ENCODE data around the gene ARL5B. TPM values are rescaled to one million over a fixed set of nuclear protein-coding genes. Genes with fewer than 3 reads are reported as not detected.
"Not testable (repeated sequence)": the region's sequence is repeated elsewhere in the genome, so short reads cannot be mapped to it uniquely, and the experiment has no call there.

ARL5B gene, protein sequence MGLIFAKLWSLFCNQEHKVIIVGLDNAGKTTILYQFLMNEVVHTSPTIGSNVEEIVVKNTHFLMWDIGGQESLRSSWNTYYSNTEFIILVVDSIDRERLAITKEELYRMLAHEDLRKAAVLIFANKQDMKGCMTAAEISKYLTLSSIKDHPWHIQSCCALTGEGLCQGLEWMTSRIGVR
- 91.7 TPM for total RNA-seq

DNA sequence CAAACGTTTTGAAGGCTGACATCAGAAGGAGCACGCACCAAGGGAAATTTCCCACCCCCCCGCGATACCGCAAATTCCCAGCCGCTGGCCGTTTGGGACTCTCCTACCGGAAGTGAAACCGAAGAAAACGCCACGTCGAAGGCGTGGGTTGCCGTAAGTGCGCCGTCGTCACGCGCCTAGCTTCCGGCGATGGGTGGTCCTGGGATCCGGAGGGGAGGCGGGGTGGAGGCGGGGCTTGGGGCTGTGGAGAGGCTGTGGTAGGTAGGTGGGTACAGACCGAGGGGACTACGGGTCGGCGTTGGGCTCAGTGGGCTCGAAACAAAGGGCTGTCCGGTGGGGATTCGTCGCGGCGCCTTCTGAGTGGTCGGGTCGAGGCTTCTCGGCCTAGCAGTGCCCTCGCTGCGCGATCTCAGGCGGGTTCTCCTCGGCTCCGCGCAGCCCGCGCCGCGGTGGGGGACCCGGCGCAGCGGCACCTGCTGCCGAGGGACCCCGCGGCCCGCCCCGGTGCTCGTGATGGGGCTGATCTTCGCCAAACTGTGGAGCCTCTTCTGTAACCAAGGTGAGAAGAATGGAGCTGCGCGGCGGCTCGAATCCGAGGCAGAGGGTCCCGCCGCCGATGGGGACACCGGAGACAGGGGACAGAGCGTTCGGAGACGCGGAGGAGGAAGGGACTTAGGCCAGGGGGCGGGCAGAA is at the start of gene ARL5B:
TSS of gene ARL5B (plus strand) at position 307 of the 694 bp plus-strand sequence. CDS start at position 514, 207 bp downstream.
- DNase-seq = peak; percentile 95

DNA sequence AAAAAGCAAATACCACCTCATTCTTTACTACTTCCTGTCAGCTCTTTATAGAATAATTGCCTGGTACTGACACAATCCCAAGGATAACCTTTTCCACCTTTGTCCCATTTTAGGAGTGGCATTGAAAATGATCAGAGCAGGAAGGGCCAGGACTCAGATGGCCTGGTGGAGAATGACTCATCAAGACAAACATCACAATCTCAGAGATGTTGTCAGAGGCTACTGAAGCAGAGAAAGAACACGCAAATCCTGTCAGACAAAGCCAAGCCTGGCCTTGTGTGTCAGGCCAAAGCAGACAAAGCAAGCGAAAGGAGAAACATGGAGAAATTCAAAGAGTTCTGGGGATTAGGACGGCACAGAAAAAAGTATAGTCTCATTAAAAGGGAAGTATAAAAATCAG is 48.7 kb upstream of the ARL5B start:
- DNase-seq = no peak

DNA sequence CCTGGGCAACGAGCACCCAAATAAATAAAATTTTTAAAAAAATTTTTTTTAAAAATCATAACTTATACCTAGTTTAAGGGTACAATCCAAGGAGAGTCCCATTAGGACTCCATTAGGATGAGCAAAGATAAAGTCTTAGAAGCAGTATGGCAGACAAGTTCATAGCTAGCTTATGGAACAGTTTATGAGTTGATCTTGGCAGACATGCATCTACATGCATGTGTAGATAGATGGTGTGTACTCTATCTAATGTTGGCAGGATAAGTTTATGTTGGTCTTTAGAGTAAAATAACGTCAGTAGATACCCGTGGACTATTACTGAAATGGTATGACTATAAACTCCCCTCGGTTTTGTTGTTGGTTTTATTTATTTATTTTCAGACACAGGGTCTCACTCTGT is 48.1 kb upstream of the ARL5B start:
- no peak for DNase-seq

DNA sequence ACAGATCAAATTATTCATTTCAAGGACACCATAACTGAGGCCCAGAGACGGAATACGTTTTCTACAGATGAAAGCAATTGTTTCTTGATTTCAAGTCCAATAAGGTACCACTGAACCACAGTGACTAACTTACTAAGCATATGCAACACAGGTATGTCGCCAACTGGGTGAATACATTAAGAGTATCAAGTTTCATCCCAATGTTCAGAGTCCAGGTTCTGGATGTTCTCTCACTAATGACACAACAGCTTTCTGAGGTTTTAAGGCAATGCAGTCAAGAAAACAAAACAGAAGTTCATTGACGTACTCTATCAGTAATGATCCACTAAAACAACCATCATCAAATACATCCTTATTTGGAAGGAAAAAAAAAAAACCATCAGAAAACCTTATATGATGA is 43.6 kb upstream of the ARL5B start:
- no peak for DNase-seq

DNA sequence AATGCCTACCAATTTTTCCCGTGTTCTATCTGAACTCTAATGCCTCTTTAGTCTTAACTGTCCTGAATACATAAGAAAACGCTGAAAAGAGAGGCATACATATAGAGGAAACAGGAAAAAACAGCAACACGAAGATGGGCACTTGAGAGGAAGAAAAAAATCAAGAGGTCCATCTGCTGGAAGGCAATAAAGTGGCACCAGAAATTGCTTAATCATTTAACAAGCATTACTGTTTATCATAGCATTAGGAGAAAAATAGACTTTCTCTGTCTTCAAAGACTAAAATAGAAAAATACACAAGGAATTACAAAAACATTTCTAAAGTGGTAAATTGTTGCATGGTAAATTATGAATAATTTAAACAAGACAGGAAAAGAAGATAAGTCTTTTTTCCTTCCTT is 42.9 kb upstream of the ARL5B start:
- no peak for DNase-seq

DNA sequence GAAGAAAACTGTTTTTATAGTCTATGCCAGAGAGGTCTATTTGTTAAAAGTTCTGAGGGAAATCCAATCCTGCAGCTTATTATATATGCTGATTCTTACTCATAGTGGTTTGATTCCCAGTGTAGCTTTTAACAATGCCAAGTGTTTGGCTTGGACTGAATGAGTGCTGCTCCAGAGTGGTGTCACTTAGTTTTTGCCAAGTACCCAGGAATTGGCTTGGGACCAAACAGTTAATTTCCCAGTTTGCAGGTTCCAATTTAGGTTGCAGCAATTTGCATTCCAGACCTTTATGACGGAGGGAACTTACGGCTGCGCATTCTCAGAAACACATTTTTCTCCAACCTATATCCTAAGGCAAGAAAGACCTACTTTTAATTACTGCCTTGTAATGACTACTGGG is 40.2 kb upstream of the ARL5B start:
- no peak for DNase-seq

DNA sequence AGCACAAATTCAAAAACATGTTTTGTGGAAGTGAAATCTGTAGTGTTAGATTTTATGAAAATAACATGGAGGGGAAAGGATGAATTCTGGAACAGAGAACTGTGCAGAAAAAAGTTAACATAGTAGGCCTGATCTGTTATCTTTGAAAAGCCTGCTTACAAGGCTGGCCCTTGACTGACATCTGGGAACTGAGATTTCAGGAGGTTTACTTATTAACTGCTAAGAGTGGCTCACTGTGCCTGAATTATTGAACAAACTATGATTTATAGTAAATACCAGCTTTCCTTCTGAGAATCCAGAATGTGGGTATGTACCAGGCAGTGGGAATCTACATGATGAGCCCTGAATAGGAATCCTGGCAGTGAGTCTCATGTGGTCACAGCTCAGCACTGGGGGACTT is 38.4 kb upstream of the ARL5B start:
- no peak for DNase-seq

DNA sequence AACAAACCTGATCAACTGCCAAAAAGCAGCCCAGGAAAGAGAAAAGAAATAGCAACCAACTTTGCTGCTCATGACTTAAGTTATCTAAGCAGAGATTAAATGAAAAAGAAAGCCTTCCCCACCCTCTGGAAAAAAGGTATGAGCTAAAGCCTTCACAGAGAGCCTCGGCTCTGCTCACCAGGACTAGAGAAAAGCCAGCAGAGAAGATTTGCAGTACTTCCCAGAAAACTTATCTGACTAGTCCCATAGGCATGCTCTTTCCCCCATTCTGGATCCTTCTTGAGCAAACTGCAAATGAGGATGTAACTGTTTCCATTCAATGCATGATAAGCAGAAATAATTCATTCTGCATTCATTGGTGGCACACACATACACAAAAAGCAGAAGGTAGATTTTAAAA is 35.6 kb upstream of the ARL5B start:
- DNase-seq = not testable (repeated sequence)

DNA sequence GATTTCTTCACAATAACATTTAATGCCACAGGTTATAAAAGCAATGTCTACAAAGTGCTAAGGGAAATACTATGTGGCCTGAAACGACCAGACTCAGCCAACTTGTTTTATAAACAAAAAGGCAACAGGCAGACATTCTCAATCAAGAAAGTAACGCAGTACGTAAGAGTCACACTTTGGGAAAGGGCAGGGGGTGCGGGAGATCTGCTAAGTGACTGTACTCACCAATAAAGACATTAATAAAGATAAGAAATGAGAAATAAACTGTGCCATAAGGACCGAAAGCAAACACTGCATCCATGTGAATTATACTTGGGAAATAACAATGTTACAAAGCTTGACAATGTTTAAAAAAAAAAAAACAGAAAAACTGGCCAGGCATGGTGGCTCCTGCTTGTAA is 33.3 kb upstream of the ARL5B start:
- no peak for DNase-seq

DNA sequence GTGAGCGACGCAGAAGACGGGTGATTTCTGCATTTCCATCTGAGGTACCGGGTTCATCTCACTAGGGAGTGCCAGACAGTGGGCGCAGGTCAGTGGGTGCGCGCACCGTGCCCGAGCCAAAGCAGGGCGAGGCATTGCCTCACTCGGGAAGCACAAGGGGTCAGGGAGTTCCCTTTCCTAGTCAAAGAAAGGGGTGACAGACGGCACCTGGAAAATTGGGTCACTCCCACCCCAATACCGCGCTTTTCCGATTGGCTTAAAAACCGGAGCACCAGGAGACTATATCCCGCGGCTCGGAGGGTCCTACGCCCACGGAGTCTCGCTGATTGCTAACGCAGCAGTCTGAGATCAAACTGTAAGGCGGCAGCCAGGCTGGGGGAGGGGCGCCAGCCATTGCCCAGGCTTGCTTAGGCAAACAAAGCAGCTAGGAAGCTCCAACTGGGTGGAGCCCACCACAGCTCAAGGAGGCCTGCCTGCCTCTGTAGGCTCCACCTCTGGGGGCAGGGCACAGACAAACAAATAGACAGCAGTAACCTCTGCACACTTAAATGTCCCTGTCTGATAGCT is 31.7 kb upstream of the ARL5B start:
- DNase-seq = not testable (repeated sequence)

DNA sequence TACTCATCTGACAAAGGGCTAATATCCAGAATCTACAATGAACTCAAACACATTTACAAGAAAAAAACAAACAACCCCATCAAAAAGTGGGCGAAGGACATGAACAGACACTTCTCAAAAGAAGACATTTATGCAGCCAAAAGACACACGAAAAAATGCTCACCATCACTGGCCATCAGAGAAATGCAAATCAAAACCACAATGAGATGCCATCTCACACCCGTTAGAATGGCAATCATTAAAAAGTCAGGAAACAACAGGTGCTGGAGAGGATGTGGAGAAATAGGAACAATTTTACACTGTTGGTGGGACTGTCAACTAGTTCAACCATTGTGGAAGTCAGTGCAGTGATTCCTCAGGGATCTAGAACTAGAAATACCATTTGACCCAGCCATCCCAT is 26.7 kb upstream of the ARL5B start:
- DNase-seq = not testable (repeated sequence)

DNA sequence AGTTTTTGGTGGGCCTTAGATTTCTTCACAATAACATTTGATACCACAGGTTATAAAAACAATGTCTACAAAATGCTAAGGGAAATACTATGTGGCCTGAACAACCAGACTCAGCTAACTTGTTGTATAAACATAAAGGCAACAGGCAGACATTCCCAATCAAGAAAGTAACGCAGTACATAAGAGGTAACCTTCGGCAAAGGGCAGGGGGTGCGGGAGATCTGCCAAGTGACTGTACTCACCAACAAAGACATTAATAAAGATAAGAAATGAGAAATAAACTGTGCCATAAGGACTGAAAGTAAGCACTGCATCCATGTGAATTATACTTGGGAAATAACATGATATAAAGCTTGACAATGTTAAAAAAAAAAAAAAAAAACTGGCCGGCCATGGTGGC is 23.2 kb upstream of the ARL5B start:
- DNase-seq = no peak

DNA sequence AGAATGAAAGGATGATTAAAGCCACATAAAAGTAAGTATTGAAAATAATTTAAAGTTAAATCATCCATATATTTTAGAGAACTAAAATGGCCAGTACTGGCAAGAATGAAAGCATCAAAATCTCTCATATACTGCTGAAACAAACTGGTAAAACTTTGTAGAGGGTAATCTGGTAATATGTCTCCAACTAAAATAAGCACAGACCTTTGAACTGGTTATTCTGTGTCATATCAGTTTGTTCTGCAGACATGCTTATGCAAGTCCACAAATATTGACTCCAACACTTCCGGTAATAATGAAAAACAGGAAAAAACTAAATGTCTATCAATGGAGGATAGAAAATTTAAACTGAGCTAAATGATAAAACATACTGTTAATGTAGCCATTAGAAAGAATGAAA is 21.8 kb upstream of the ARL5B start:
- DNase-seq = not testable (repeated sequence)

DNA sequence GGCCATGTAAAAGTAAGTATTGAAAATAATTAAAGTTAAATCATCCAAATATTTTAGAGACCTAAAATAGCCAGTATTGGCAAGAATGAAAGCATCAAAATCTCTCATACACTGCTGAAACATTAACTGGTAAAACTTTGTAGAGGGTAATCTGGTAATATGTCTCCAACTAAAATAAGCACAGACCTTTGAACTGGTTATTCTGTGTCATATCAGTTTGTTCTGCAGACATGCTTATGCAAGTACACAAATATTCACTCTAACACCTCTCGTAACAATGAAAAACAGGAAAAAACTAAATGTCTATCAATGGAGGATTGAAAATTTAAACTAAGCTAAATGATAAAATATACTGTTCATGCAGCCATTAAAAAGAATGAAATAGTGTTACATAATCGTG is 19.5 kb upstream of the ARL5B start:
- not testable (repeated sequence) for DNase-seq

DNA sequence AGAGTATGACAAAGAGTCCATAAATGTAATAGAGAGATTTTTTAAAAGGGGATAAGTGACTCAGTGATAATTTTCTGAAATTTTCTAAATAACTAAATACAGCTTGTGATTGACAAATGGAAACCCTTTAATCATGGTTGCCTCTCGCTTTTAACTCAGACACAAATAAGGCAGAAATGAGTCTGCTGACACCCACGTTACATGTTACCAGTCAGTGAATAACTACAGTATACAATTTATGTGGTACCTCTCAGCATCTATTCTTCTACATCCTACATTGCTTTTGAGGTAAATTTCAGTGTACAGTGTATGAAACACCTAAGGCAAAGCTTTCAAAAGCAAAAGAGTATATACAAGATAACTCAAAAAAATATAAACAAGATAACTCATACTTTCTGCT is 12.1 kb upstream of the ARL5B start:
- no peak for DNase-seq

DNA sequence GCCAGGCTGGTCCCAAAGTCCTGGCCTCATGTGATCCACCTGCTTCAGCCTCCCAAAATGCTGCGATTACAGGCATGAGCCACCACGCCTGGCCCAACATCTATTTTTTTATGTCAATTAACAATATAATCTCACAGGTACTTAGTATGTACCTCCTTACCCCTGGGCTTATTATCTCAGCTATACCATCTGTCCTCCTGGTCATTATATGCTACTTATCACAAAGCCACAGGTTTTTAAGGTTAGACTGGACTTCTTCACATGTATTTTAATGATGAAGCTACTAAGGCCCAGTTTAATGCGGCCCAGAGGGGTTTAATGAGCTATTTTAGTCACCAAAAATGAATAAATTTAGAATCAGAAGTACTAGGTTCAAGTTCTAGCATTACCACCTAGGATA is 11.3 kb upstream of the ARL5B start:
- no peak for DNase-seq

DNA sequence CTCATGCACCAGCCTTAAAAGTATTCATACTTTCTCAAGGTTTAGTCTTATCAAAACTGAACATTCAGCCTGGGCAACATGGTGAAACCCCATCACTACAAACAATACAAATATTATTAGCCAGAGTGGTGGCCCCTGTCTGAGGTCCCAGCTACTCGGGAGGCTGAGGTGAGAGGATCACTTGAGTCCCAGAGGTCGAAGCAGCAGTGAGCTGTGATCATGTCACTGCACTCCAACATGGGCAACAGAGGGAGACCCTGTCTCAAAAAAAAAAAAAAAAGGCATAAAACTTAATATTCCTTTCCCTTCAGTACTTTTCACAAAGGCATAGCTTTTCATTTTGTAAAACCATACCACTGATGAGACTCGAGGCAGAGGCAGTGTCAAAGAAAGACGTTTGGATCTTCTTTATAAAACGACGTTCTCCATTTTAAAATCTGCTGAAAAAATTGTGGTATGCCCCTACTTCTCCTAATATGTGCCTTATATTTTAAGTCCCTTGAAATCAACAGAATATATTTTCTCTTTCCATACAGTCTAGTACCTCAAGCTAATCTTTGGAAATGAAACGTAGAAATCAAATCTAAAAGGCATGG is 9.8 kb upstream of the ARL5B start:
- no peak for DNase-seq

DNA sequence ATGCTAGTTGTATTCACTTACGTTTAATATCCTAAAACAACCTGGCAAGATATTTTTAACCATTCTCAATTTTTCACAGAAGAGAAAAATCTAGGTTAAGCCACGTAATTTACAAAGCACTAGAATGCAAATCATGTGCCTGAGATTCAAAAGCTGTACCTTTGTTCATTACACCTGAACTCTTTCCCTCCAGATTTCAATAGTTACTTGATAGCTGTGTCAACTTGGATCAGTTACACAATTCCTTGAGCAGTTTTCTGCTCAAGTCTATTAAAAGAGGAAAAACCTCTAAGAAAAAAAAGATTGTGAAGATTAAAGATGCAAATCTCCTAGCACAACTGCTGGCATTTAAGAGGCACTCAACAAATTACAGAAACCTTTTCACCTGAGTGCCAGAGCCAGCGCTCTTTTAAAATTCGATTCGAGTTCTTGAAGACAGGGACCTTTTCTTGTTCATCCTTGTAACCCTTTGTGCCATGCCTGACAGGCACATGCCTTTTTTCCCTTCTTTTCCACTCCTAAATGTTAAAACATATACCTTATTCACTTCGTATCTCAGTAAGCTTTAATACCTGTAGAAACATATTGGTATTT is 8.7 kb upstream of the ARL5B start:
- DNase-seq = no peak

DNA sequence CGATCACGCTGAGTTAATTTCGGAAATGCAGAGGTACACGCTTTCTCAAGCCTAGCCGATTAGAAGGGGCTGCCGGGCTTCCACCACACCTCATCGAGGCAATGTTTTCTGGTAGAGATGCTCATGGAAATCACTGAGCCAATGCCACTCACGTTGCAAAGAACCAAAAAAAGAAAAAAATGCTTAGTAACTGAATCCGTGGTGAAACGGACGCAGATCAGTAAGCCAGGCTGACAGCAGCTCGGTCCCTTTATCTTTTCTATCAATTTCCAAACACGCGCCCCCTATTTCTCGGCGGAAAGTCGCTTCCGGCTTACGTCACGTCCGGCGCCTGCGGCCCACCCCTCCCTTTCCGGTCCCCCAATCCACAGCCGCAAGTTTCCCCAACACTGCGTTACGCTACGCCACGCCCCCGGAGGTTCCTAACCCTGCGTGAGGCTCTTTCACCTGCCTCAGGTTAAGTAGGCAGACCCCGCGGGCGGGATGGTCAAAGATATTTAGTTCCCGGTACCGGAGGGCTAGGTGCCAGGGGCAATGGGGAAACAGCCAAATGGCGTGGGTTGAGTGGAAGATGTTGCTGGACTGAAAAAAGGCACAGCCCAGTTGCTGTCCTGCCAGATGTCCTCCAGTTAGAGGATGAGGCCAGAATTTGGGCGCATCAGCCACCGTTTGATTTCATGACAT is 7.8 kb upstream of the ARL5B start, which contains the start of gene NSUN6:
TSS of gene NSUN6 (minus strand) at position 264 of the 684 bp plus-strand sequence. CDS start 384 bp downstream, outside the sequence.
- peak; percentile 82 for DNase-seq

DNA sequence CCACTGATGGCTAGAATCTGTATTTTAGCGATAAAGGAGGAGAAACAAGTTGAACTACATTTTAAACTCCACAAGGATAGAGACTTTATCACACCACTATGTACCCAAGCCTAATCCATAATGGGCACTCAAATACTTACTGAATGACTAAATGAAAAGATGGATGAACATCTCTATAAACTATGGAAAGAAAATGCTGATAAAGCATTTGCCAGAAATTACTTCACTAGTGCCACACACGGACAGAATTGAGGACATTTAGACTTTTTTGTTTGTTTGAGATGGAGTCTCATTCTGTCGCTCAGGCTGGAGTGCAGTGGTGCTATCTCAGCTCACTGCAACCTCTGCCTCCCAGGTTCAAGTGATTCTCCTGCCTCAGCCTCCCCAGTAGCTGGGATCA is 6.1 kb upstream of the ARL5B start:
- DNase-seq = no peak

DNA sequence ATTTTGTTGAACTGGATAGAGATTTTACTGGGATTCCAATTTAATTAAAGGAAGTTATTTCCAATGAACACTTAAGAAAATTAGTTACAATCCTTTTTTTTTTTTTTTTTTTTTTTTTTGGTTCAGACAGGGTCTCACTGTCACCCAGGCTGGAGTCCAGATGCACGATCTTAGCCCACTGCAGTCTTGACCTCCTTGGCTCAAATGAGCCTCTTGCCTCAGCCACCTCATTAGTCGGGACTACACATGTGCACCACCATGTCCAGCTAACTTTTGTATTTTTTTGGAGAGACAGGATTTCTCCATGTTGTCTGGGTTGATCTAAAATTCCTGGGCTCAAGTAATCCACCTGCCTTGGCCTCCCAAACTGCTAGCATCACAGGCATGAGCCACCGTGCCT is 2.5 kb upstream of the ARL5B start:
- no peak for DNase-seq

Measured in occipital lobe (tissue), 2 donors.